OCI-LY1 (cell line): ENCODE data around the gene PEX26.

Experiments
- CTCF ChIP-seq: fragments of 200-600 bp; sonication (generic), shearing (Covaris generic); IDR thresholded peaks from 2 replicates; pipeline ENCODE4 v1.5.1; 2017; ENCODE audit warnings: mild to moderate bottlenecking, antibody characterized with exemption, low read length, moderate library complexity, mixed read lengths
- EZH2 ChIP-seq: fragments of 200-600 bp; sonication (generic), shearing (Covaris generic); IDR thresholded peaks from 2 replicates; pipeline ENCODE4 v1.8.0; 2017; ENCODE audit warnings: borderline replicate concordance, mixed run types, mild to moderate bottlenecking, antibody characterized with exemption, low read length, moderate library complexity, mixed read lengths

GRCh38 chr22:18029686-18030267 is 48.0 kb upstream of the PEX26 start:
- TF ChIP-seq CTCF = no peak
- TF ChIP-seq EZH2 = no peak
